ENCODE data around the gene GRM4.

GRM4 gene

DNA sequence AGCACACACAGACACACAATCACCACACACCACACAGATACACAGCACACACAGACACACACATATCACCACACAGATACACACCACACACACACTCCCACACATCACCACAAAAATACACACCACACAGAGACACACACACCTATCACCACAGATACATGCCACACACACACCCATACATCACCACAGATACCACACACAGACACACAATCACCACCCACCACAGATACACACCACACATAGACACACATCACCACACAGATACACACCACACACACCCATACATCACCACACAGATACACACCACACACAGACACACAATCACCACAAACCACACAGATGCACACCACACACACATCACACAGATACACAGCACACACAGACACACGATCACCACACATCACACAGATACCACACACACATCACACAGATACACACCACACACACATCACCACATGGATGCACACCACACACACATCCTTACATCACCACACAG, 74.0 kb downstream of the GRM4 start:
- Mint-ChIP-seq H3K27ac (no peak overlapping the region), H3K4me3 (no peak overlapping the region), H3K27me3 (ENCODE audit: low read depth) (no peaks in the 10 kb centered on the region), H3K9me3 (no peaks in the 10 kb centered on the region), H3K4me1 (no peaks in the 10 kb centered on the region), H3K36me3 (ENCODE audit: low read depth) (no peaks in the 10 kb centered on the region)
- TF ChIP-seq, protein P1, sequence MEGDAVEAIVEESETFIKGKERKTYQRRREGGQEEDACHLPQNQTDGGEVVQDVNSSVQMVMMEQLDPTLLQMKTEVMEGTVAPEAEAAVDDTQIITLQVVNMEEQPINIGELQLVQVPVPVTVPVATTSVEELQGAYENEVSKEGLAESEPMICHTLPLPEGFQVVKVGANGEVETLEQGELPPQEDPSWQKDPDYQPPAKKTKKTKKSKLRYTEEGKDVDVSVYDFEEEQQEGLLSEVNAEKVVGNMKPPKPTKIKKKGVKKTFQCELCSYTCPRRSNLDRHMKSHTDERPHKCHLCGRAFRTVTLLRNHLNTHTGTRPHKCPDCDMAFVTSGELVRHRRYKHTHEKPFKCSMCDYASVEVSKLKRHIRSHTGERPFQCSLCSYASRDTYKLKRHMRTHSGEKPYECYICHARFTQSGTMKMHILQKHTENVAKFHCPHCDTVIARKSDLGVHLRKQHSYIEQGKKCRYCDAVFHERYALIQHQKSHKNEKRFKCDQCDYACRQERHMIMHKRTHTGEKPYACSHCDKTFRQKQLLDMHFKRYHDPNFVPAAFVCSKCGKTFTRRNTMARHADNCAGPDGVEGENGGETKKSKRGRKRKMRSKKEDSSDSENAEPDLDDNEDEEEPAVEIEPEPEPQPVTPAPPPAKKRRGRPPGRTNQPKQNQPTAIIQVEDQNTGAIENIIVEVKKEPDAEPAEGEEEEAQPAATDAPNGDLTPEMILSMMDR (IDR thresholded peaks at IDR 0.05; ENCODE audit: unreplicated experiment in 3 of 3) = no peak

DNA sequence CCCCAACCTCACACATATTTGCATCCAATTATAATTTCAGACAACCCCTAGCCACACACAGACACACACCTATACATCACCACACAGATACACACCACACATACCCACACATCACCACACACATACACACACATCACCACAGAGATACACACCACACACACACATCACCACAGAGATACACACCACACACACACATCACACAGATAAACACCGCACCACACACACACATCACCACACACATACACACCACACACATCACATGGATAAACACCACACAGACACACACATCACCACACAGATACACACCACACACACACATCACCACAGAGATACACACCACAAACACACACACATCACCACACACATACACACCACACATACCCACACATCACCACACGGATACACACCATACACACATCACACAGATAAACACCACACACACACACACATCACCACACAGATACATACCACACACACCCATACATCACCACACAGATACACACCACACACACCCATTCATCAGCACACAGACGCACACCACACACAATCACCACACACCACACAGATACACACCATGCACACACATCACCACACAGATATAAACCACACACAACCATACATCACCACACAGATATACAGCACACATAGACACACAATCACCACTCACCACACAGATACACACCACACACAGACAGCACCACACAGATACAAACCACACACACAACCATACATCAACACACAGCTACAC, 74.6 kb downstream of the GRM4 start:
- H3K27ac Mint-ChIP-seq = no peak overlapping the region
- H3K27me3 Mint-ChIP-seq (ENCODE audit: low read depth) = peaks cover 3% of the 10 kb centered on the region
- TF ChIP-seq, protein P1 (IDR thresholded peaks at IDR 0.05; ENCODE audit: unreplicated experiment in 3 of 3) = no peak
- H3K4me3 Mint-ChIP-seq = no peak overlapping the region
- peaks cover 2% of the 10 kb centered on the region for H3K4me1 Mint-ChIP-seq
- no peaks in the 10 kb centered on the region for H3K9me3 Mint-ChIP-seq
- H3K36me3 Mint-ChIP-seq (ENCODE audit: low read depth) = no peaks in the 10 kb centered on the region

DNA sequence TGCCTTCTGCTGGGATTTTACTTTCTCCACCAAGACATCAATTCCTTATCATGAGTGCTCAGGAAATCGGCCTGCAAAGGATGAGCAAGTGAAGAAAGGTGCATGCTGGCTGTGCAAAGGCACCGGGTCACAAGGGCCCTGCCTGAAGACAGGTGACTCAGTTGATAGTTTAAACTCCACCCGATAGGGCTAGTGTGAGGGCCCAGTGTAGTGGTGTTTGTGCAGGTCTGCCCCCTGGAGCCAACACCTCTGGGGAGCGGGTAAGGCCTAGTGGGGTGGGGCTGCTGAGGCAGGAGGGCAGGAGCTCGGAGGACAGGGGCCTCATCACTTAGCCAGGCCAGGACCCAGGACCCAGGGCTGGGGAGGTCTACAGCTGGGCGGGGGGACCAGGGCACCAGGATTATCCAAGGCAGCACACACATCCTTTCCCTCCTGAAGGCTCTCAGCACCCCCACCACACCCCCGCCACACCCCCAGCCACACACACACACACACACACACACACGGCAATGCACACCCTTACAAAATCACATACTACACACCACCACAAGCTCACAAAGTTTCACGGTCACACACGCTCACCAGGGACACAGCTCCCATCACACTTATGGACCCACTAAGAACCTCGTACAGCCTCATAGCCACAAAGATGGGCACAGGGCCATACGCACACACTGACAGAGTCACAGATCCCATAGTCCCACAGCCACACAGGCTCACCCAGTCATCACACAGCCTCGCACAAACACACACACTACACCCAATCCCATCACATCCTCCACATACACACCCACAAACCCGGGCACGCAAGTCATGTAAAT, 75.4 kb downstream of the GRM4 start:
- no peaks in the 10 kb centered on the region for H3K36me3 Mint-ChIP-seq (ENCODE audit: low read depth)
- H3K4me1 Mint-ChIP-seq = peaks cover 7% of the 10 kb centered on the region
- TF ChIP-seq, protein P1 (IDR thresholded peaks at IDR 0.05; ENCODE audit: unreplicated experiment in 3 of 3) = no peak
- no peak overlapping the region for H3K27ac Mint-ChIP-seq
- no peak overlapping the region for H3K4me3 Mint-ChIP-seq
- no peaks in the 10 kb centered on the region for H3K9me3 Mint-ChIP-seq
- peaks cover 9% of the 10 kb centered on the region for H3K27me3 Mint-ChIP-seq (ENCODE audit: low read depth)

DNA sequence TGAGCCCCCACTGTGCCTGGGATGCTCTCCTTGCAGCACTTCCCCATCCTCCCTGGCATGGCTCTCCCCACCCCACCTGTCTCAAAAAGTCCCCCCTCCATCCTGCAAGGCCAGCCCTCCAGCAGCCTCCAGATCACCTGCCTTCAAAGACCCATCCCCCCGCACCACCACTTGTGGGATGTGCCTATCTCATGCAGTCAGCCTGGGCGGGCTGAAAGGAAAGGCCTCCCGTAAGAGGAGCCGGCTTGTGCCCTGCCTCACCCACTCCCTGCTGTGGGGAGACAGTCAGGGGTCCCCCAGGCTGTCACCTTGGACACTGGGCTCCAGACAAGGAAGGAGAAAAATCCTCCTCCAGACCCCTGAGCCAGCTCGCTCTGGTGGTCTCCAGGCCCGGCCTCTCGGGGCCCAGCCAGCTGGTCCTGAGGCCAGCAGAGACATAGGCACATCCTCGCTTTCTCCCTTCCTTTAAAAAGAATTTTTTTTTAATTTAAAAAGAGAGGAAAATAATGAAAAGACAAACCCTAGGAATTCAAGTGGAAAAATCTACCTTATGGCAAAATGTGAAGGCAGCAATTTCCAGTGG, 77.3 kb downstream of the GRM4 start:
- Mint-ChIP-seq H3K4me3 (no peak overlapping the region), H3K9me3 (no peaks in the 10 kb centered on the region), H3K27me3 (ENCODE audit: low read depth) (peaks cover 20% of the 10 kb centered on the region), H3K4me1 (peaks cover 19% of the 10 kb centered on the region), H3K36me3 (ENCODE audit: low read depth) (no peaks in the 10 kb centered on the region), H3K27ac (no peak overlapping the region)
- TF ChIP-seq, protein P1 (IDR thresholded peaks at IDR 0.05; ENCODE audit: unreplicated experiment in 3 of 3) = peak in 1 of 3 experiments; percentile 17

DNA sequence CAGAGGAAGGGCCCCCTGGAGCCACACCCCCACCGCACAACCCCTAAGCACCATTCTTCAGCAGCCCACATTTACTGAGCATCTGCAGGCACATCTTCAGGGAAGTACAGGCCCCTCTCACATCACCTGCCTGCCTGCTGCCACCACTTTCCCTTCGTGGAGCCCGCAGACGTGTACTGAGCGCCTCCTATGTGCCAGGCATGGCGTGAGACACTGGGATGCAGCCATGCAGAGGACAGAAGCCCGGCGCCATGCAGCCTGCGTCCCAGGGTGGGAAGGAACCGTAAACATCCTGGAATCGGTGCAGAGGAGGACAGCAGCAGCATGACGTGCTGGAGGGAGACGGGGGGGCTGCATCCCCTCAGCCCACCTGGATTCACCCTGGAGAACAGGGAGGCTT, 78.1 kb downstream of the GRM4 start:
- Mint-ChIP-seq H3K27ac (no peak overlapping the region), H3K4me3 (no peak overlapping the region), H3K4me1 (peaks cover 20% of the 10 kb centered on the region), H3K27me3 (ENCODE audit: low read depth) (peaks cover 21% of the 10 kb centered on the region), H3K9me3 (no peaks in the 10 kb centered on the region), H3K36me3 (ENCODE audit: low read depth) (no peaks in the 10 kb centered on the region)
- TF ChIP-seq, protein P1 (IDR thresholded peaks at IDR 0.05; ENCODE audit: unreplicated experiment in 3 of 3) = no peak

All from nephron (organoid).